ENCODE results near the gene RND1. TPM values are rescaled to one million over a fixed set of nuclear protein-coding genes. Genes with fewer than 3 reads are reported as not detected.

Gene RND1
- polyA plus RNA-seq, 2 of the 4 experiments (the other 2 are of a cell fraction), result 26.5 to 37.8 TPM

- ATAC-seq, result no peak
- H3K9me3 ChIP-seq, result no peaks in the 10 kb centered on the region
- POLR2A ChIA-PET, result no interaction called here
- CTCF ChIA-PET, result interaction anchor here (12.6 kb wide), 1 partner anchor 10 kb away, joined by 225 read pairs; the partner anchor contains the start of gene ADCY6
- TF ChIP-seq KDM5A (IDR thresholded peaks at IDR 0.05) (no peak), HES2 (IDR thresholded peaks at IDR 0.05) (no peak), SREBF2 (IDR thresholded peaks at IDR 0.05) (no peak), HDAC2 (IDR thresholded peaks at IDR 0.05) (no peak), MAFK (IDR thresholded peaks at IDR 0.05; ENCODE audit: partially characterized antibody) (no peak), RCOR1 (IDR thresholded peaks at IDR 0.05; ENCODE audit: low read depth, low read length) (no peak), ATOH8 (CRISPR knock-in tag; IDR thresholded peaks at IDR 0.05; ENCODE audit: low read depth) (no peak), CBX8 (IDR thresholded peaks at IDR 0.05) (no peak), TP53 (CRISPR knock-in tag; IDR thresholded peaks at IDR 0.05) (no peak), SMC3 (IDR thresholded peaks at IDR 0.05) (no peak), ZNF302 (CRISPR knock-in tag; IDR thresholded peaks at IDR 0.05) (no peak), CHD4 (IDR thresholded peaks at IDR 0.05; ENCODE audit: borderline replicate concordance) (no peak), PHF8 (IDR thresholded peaks at IDR 0.05; ENCODE audit: borderline replicate concordance, low read depth) (no peak), GATA3 (IDR thresholded peaks at IDR 0.05; ENCODE audit: borderline replicate concordance) (no peak), RFX5 (IDR thresholded peaks at IDR 0.05) (no peak), FOXS1 (CRISPR knock-in tag; IDR thresholded peaks at IDR 0.05) (no peak), RARB (CRISPR knock-in tag; IDR thresholded peaks at IDR 0.05) (no peak), JUNB (IDR thresholded peaks at IDR 0.05) (no peak), KDM1A (IDR thresholded peaks at IDR 0.05; ENCODE audit: low read depth) (no peak), FOSB (CRISPR knock-in tag; IDR thresholded peaks at IDR 0.05) (no peak)
- 87% methylated on average over 3 of the region's 3 CpGs for WGBS (ENCODE audit: missing lambda C conversion rate)
- FAIRE-seq, result no peak
- H3K27ac ChIP-seq, result no peak overlapping the region
- no peak overlapping the region for H3K4me3 ChIP-seq
- H3K4me2 ChIP-seq, result no peak overlapping the region
- H3K4me1 ChIP-seq, result peaks cover 26% of the 10 kb centered on the region
- DNase-seq (ENCODE audit: low read depth in 1 of 2, low spot score in 1 of 2), result no peak
These were observed 57.7 kb downstream of the RND1 start for GRCh38 chr12:48807981-48808380.

Small RNA genes within 50 kb of the gene (small RNA-seq; reads per million reads assigned to genes)
- gene AC073610.1, result 0 reads per million in 6 experiments
- 0 reads per million in 6 experiments for gene RF00019
- gene RNU6-600P, result 0 reads per million in 6 experiments

Other genes starting within 250 kb of the RND1 start
- 59.4 and 62.8 TPM in 2 replicates for gene KANSL2, start 183.6 kb downstream of the RND1 start, polyA plus RNA-seq (2011; rRNA removed)
- gene KANSL2, start 183.6 kb downstream of the RND1 start, polyA plus RNA-seq (2017; fragmentation: RNase III; extraction: RNeasy Plus Mini Kit Qiagen cat#74134 plus additional on column Dnase treatment), result 30.2 to 31.4 TPM (median 30.3 TPM) in 3 replicates
- 54.5 and 56.2 TPM in 2 replicates for gene CCNT1, start 149.2 kb downstream of the RND1 start, polyA plus RNA-seq (2011; rRNA removed)
- 12.9 to 13.0 TPM (median 13.0 TPM) in 3 replicates for gene CCNT1, start 149.2 kb downstream of the RND1 start, polyA plus RNA-seq (2017; fragmentation: RNase III; extraction: RNeasy Plus Mini Kit Qiagen cat#74134 plus additional on column Dnase treatment)
- 16.3 and 20.9 TPM in 2 replicates for gene ADCY6, start 76.8 kb downstream of the RND1 start, polyA plus RNA-seq (2011; rRNA removed)
- gene ADCY6, start 76.8 kb downstream of the RND1 start, polyA plus RNA-seq (2017; fragmentation: RNase III; extraction: RNeasy Plus Mini Kit Qiagen cat#74134 plus additional on column Dnase treatment), result 18.2 to 20.8 TPM (median 19.8 TPM) in 3 replicates
- 12.9 and 15.4 TPM in 2 replicates for gene CACNB3, start 47.4 kb downstream of the RND1 start, polyA plus RNA-seq (2011; rRNA removed)
- gene CACNB3, start 47.4 kb downstream of the RND1 start, polyA plus RNA-seq (2017; fragmentation: RNase III; extraction: RNeasy Plus Mini Kit Qiagen cat#74134 plus additional on column Dnase treatment), result 17.2 to 25.8 TPM (median 23.9 TPM) in 3 replicates
- gene DDX23, start 13.7 kb downstream of the RND1 start, polyA plus RNA-seq (2011; rRNA removed), result 132 TPM in 2 replicates
- gene DDX23, start 13.7 kb downstream of the RND1 start, polyA plus RNA-seq (2017; fragmentation: RNase III; extraction: RNeasy Plus Mini Kit Qiagen cat#74134 plus additional on column Dnase treatment), result 112 to 119 TPM (median 116 TPM) in 3 replicates
- 50.9 and 61.9 TPM in 2 replicates for gene FKBP11, start 59.6 kb upstream of the RND1 start, polyA plus RNA-seq (2011; rRNA removed)
- gene FKBP11, start 59.6 kb upstream of the RND1 start, polyA plus RNA-seq (2017; fragmentation: RNase III; extraction: RNeasy Plus Mini Kit Qiagen cat#74134 plus additional on column Dnase treatment), result 41.2 to 45.5 TPM (median 42.2 TPM) in 3 replicates
- gene ARF3, start 91.6 kb upstream of the RND1 start, polyA plus RNA-seq (2011; rRNA removed), result 281 and 287 TPM in 2 replicates
- 133 to 138 TPM (median 138 TPM) in 3 replicates for gene ARF3, start 91.6 kb upstream of the RND1 start, polyA plus RNA-seq (2017; fragmentation: RNase III; extraction: RNeasy Plus Mini Kit Qiagen cat#74134 plus additional on column Dnase treatment)
- gene WNT10B, start 105.9 kb upstream of the RND1 start, polyA plus RNA-seq (2011; rRNA removed), result 1.8 and 2.0 TPM in 2 replicates
- 1.5 to 1.9 TPM (median 1.7 TPM) in 3 replicates for gene WNT10B, start 105.9 kb upstream of the RND1 start, polyA plus RNA-seq (2017; fragmentation: RNase III; extraction: RNeasy Plus Mini Kit Qiagen cat#74134 plus additional on column Dnase treatment)
- gene WNT1, start 112.5 kb upstream of the RND1 start, polyA plus RNA-seq (2011; rRNA removed), result not detected in 2 replicates
- gene WNT1, start 112.5 kb upstream of the RND1 start, polyA plus RNA-seq (2017; fragmentation: RNase III; extraction: RNeasy Plus Mini Kit Qiagen cat#74134 plus additional on column Dnase treatment), result not detected in 3 replicates
- 0.12 TPM in 2 replicates for gene DDN, start 133.5 kb upstream of the RND1 start, polyA plus RNA-seq (2011; rRNA removed)
- gene DDN, start 133.5 kb upstream of the RND1 start, polyA plus RNA-seq (2017; fragmentation: RNase III; extraction: RNeasy Plus Mini Kit Qiagen cat#74134 plus additional on column Dnase treatment), result 0.34 to 0.50 TPM (median 0.38 TPM) in 3 replicates
- 100 and 117 TPM in 2 replicates for gene PRKAG1, start 152.9 kb upstream of the RND1 start, polyA plus RNA-seq (2011; rRNA removed)
- 40.0 to 42.8 TPM (median 41.9 TPM) in 3 replicates for gene PRKAG1, start 152.9 kb upstream of the RND1 start, polyA plus RNA-seq (2017; fragmentation: RNase III; extraction: RNeasy Plus Mini Kit Qiagen cat#74134 plus additional on column Dnase treatment)
- 17.6 and 21.4 TPM in 2 replicates for gene KMT2D, start 194.9 kb upstream of the RND1 start, polyA plus RNA-seq (2011; rRNA removed)
- gene KMT2D, start 194.9 kb upstream of the RND1 start, polyA plus RNA-seq (2017; fragmentation: RNase III; extraction: RNeasy Plus Mini Kit Qiagen cat#74134 plus additional on column Dnase treatment), result 20.0 to 24.8 TPM (median 20.8 TPM) in 3 replicates
- gene RHEBL1, start 204.1 kb upstream of the RND1 start, polyA plus RNA-seq (2011; rRNA removed), result 4.0 TPM in 2 replicates
- gene RHEBL1, start 204.1 kb upstream of the RND1 start, polyA plus RNA-seq (2017; fragmentation: RNase III; extraction: RNeasy Plus Mini Kit Qiagen cat#74134 plus additional on column Dnase treatment), result 1.8 to 2.4 TPM (median 2.1 TPM) in 3 replicates
- gene DHH, start 228.9 kb upstream of the RND1 start, polyA plus RNA-seq (2011; rRNA removed), result not detected in 2 replicates
- not detected in 3 replicates for gene DHH, start 228.9 kb upstream of the RND1 start, polyA plus RNA-seq (2017; fragmentation: RNase III; extraction: RNeasy Plus Mini Kit Qiagen cat#74134 plus additional on column Dnase treatment)
- gene LMBR1L, start 245.0 kb upstream of the RND1 start, polyA plus RNA-seq (2011; rRNA removed), result 25.1 and 35.7 TPM in 2 replicates
- gene LMBR1L, start 245.0 kb upstream of the RND1 start, polyA plus RNA-seq (2017; fragmentation: RNase III; extraction: RNeasy Plus Mini Kit Qiagen cat#74134 plus additional on column Dnase treatment), result 12.9 to 20.0 TPM (median 16.7 TPM) in 3 replicates